NCI-H146 treated with DMSO at 0.1 percent for 48 hours (cell line): ENCODE data around the gene ANKRD11.
"Not testable (repeated sequence)": the region's sequence is repeated elsewhere in the genome, so short reads cannot be mapped to it uniquely, and the experiment has no call there.

Experiments used
- DNase-seq: peaks from one replicate; lab custom pipeline; 2025; ENCODE audit not compliant: unreplicated experiment; lab: John Stamatoyannopoulos, UW

ANKRD11 gene

DNA sequence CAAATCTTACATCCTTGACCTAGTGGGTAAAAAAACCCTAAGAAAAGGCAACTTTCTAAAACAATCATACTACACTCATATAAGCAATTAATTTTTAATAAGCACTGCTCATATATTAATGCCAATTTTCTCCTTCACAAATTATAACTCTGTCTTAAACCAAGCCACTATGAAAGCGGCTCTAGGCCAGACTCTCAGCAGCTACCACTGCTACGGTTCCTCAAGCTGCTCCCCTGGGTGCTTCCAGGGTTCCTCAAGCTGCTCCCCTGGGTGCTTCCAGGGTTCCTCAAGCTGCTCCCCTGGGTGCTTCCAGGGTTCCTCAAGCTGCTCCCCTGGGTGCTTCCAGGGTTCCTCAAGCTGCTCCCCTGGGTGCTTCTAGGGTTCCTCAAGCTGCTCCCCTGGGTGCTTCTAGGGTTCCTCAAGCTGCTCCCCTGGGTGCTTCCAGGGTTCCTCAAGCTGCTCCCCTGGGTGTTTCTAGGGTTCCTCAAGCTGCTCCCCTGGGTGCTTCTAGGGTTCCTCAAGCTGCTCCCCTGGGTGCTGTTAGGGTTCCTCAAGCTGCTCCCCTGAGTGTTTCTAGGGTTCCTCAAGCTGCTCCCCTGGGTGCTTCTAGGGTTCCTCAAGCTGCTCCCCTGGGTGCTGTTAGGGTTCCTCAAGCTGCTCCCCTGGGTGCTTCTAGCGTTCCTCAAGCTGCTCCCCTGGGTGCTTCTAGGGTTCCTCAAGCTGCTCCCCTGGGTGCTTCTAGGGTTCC is 35.8 kb downstream of the ANKRD11 start:
- DNase-seq: not testable (repeated sequence)

DNA sequence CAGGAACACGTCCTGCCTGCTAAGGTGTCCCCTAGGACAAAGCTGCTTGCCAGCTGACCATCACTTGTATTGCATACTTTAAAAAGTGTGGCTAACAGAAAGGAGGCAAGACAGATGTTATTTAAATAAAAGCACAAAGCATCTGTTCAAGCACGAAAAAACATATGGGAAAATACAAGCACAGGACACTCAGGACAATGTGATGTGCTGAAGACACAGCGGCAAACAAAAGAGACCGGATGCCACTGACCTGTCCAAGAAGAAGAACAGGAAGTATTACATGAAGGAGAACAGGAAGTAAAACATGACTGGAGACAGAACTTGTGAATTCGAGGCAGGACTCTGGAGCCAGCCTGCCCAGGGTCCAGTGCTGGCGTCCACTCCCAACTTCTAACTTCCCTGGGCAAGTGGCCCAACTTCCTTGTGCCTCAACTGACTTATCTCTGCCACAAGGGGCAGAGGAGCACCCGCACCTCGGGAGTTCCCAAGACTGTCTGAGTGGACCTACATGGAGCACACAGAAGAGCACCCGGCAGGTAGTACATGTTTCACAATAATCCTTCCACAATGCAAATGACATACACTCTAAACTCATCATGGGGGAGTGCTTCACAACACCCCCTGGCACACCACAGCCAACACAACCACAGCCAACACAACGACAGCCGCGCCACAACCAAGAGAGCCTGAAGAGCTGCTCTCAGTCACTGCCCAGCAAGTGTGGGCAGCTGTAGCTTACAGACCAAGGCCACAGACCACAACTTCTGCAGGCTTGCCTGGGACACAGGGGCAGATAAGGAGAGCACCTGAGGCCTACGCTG is 36.6 kb downstream of the ANKRD11 start:
- DNase-seq: no peak

DNA sequence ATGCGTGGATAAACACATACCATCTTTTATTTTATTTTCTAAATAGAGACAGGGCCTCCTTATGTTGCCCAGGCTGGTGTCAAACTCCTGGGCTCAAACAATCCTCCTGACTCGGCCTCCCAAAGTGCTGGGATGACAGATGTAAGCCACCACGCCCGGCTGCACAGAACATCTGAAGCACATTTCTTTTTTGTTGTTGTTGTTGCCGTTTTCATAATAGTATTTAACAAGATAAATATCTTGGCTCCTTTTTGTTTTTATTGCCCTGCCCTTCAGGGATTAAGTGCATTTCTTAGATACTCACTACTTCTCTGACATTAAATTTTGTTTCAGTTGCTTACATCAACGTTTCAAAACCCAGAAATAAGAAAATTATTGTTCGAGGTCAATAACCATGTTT is 37.4 kb downstream of the ANKRD11 start:
- no peak for DNase-seq

DNA sequence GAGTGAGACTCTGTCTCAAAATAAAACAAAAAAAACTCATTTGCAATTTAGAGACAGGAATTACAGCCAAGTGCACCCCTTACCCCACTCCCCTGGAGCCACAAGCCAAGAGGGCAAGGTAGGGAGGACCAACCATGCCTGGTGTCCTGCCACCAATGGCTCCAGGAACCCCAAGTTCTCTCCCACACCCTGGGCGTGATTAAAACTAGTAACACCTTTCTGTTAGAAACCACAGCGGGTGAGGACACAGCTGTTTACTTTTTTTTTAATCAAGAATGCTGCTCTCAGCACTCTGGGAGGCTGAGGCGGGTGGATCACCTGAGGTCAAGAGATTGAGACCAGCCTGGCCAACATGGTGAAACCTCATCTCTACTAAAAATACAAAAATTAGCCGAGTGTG is 38.1 kb downstream of the ANKRD11 start:
- no peak for DNase-seq

DNA sequence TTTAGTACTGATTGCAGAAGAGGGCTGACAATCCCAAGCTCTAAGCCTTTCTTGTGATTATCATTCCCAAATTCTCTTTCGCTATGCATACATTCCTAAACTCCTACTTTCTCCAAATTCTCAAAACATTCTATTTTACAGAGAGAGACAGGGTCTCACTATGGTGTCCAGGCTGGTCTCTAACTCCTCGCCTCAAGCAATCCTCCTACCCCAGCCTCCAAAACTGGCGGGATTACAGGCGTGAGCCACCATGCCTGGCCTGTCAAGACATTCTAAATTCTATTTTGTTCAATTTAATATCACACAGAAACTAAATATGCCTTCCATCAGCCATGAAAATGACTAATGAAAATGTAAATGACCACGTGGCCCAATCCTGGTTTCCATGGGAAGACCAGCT is 39.8 kb downstream of the ANKRD11 start:
- no peak for DNase-seq

DNA sequence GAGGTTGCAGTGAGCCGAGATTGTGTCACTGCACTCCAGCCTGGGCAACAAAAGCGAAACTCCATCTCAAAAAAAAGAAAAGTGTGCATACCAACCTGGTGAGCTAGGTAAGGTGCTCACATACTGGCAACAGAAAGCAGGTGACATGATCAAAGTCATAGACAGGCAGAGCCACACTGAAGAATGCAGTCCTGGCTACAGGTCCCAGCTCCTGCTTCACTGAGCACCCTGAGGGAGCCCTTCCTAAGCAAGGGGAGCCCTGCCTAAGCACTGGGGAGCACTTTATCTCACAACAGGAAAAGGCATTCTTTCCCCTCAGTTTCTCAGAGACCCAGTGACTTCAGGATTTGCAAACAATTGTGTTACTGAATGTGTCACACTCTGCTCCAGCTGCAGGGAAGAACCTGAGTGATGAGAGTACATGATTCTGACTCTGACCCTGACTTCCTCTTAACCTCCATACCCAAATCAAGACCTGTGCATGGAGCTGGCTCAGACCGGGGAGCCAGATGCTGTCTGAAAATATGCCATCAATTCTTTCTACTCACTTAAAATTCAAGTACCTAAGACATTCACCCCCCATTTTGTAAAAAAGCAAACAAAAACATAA is 40.5 kb downstream of the ANKRD11 start:
- DNase-seq: no peak

DNA sequence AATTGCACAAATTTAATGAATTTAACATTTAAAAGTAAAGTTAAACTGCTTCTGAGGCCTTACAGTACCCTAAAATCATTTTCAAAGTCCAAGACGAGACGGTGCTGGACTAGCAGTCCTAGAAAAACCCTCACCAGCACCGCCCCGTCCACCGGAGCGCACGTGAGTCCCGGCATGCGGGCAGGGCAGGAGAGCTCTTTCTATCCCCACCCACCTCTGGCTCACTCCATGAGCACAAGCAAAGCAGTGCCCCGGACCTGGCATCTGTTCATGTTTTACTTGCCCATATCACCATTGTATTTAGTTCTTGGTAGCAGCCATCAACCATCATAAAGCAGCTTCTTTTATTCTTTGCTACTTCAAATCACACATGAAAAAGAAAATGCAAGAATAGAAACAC is 41.7 kb downstream of the ANKRD11 start:
- no peak for DNase-seq

DNA sequence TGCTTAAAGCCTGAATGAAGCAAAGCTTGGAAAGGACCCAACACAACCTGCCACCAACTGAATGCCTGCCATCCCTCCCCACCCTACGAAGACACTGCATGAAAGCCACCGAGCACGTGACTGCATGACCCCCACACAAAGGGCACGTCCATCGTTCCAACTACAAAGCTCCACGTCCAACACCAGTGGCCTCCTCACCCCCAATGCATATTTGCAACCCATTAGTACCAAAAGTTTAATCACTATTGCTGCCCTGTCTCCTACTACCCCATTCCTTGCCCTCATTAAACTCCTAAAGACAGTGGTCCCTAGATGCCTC is 43.4 kb downstream of the ANKRD11 start:
- no peak for DNase-seq

DNA sequence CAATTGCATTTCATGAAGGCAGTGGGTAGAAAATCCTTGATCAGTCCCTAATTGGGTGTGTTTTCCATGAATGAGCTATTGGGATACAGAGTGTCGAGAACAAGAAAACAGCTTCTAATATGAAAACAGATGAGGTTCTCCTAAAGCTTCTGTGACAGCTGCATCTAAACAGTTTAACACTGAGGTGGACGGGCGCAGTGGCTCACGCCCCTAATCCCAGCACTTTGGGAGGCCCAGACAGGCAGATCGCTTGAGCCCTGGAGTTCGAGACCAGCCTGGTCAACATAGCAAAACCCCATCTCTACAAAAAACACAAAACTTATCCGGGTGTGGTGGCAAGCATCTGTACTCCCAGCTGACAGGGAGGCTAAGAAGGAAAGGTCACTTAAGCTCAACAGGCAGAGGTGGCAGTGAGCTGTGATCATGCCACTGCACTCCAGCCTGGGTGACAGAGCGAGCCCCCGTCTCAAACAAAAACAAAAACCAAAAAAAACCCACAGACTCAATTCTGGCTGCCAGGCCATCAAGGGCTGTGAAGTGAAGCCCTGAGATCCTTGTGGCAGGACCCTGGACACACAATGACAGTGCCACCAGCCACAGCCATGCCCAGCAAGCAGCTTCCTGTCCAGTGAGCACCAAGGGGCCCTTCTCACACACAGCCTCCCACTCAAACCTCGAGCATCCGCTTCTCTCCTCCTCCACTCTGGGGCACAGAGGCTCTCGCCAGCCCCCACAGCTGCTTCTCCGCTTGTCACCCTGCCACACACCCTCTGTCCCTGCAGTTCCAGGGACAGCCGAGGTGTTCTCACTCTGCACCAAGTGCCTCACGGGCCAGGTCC is 44.0 kb downstream of the ANKRD11 start:
- no peak for DNase-seq

DNA sequence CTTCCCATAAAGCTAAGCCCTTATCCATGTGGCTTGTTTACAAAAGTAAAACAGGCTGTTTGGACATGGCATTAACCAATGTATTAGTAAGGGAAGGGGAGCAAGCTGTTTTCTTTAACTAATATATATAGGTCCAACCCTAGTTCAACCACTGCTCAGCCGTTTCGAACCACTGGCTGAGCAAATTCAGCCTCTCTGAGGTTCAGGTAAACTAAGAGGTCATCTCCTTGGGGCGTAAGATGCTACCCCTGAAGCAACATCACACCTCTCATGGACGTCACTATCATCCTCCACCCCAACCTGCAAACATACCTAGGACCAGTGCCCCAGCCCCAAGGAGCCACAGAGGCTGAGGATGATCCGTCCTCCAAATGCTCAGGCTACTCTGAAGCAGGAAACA is 45.2 kb downstream of the ANKRD11 start:
- no peak for DNase-seq

DNA sequence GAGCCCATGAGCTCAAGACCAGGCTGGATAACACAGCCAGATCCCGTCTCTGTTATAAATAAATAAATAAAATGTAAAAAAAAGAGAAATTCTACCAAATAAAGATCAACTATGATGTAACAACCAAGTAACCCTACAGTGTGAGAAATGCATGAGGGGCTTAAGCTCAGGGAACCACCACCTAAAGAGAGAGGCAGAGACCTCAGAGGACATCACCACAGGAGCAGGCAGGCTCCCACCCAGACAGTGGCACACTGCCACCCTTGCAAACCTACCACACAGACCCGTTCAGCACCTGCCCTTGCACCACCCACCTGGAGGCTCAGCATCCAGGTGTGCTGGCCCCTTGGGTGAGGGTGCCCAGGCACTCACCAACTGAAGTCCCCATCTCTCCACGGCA is 45.6 kb downstream of the ANKRD11 start:
- no peak for DNase-seq

DNA sequence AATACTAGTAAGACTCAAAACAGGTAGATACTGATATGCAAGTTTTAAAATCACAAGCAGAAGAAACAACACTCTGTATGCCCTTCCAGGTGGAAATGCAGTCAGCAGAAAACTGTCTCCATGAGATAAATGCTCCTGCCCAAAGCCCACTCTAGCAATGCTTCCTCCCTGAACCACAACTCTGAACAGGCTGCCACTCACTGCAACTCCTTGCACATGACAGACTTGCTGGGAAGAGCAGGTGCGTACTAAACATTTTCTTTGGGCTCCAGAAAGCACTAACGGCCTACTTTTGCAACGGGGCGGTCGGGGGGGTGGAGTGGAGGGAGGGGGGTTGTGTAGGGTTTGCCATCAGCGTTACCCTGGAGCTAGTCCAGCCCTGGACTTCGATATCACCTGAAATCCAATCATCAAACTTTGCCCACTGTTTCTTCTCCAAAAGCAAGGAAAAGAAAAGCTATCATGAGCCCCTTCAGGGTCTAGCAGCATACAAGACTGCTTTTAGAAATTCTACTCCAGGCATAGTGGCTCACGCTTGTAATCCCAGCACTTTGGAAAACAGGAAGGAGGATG is 46.1 kb downstream of the ANKRD11 start:
- no peak for DNase-seq

DNA sequence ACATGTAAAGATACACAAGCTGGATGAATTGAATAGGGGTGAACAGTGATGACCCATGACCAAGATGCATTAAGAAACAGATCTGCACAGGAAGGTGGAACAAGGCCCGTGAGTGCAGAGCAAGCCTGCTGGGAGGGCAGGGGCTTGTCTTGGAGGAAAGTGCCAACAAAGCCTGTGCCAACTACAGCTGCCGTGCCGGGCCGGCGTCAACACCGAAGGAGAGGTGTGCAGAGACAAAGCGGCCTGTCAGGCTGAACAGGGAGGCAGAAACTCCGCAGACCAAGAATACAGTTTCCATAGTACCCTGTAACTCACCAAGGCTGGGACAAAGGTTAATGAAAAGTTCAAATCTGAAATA is 46.7 kb downstream of the ANKRD11 start:
- no peak for DNase-seq

DNA sequence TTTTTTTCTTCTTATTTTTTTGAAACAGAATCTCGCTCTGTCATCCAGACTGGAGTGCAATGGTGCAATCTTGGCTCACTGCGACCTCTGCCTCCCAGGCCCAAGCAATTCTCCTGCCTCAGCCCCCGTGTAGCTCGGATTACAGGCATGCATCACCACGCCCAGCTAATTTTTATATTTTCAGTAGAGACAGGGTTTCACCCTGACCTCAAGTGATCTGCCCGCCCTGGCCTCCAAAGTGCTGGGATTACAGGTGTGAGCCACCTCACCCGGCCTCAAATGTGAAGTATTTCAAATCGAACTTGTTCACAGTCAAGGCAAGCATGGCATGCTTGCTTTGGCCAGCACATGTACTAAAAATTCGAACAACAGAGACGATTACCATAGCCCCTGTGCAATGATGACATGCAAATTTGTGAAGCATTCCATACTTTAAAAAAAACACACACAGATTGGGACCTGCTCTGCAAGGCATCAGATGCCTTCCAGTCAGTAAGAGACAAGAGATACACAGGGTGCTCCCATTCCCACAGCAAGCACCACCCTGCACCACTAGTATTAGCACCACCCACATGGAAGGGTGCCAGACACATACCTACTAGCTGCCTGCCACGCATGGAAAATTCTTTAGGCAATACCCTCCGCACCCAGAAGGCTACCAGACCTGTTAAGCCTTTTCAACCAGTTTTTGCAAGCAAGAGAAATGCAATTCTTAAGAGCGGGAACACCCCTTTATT is 47.2 kb downstream of the ANKRD11 start:
- no peak for DNase-seq

DNA sequence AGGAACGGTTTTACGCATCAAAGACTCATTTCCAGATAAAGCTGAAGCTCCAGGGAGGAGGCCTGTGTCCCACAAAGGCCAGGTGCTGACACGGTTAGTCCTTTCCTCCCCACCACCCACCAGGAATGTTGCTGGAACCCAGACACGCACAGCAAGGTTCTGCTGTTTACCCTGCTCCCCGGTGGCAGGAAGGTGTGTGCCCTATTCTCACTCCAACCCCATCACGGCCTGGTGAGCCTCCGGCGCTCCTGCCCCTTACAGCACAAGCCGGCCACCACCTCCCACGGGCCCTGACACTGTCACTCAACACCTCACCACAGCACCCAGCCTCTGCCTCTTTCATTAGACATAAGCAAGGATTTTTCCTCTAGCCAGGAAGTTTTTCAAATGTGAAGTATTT is 47.8 kb downstream of the ANKRD11 start:
- DNase-seq: no peak

DNA sequence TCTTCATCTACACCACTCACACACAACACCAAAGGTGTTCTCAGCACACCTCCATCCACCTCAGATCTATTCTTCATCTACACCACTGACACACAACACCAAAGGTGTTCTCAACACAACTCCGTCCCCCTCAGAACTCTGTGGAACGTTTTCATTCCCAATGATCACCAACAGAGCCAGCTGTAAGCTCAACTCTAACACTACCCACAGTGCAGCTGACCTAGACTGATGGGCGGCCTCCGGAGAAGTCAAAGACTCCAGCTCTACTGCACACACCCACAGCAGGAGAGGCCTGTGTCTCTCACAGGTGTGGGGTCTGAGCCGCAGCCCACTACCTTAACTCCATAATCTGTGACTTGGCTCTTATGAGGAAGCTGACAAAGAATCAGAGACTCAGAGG is 50.7 kb downstream of the ANKRD11 start:
- DNase-seq: no peak

DNA sequence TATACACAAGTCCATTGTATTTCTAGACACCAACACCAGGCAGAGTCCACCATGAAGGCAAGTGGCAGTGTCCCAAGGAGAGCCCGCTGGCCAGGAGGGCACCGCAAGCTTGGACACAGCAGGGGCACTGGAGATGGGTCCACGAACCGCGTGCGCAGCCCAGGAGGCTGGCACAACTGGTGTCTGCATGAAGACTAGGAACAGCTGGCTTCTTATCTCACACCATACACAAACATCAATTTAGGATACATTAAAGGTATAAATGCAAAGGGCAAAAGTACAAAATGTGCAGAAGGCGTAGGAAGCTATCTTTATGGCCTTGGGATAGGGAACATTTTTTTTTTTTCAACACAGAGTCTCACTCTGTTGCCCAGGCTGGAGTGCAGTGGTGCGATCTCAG is 52.4 kb downstream of the ANKRD11 start:
- no peak for DNase-seq

DNA sequence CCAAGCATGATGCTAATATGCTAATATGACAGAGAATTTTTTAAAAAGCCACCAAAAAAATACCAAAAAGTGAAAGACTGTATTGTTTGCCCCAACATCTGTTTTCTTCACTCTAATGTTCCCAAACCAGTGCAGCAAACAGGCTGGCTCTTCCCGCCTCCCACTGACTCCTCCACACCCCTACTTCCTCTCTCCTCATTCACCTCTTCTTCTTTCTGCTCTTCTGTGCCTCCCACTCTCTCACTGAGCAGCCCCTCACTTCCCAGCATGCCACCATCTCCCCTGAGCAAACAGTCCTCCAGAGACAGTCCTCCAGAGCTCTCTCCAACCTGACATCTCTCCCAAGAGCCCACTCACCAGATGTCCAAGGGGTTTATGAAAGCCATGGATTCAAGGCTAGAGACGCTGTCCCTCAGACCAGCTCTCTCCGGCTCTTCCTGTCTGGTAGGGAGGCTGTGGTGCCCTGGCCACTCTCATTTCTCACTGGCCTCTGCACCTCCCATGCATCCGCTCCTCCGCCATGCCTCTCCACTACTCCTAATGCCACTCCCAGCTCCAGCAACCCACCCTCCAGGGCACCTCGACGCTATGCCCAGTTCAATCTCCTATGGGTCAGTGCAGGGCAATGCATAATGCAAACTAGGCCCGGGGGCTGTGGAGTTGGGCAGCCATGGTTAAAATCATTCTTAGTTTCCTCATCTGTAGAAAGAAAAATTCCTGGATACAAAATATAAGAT is 52.9 kb downstream of the ANKRD11 start:
- no peak for DNase-seq

DNA sequence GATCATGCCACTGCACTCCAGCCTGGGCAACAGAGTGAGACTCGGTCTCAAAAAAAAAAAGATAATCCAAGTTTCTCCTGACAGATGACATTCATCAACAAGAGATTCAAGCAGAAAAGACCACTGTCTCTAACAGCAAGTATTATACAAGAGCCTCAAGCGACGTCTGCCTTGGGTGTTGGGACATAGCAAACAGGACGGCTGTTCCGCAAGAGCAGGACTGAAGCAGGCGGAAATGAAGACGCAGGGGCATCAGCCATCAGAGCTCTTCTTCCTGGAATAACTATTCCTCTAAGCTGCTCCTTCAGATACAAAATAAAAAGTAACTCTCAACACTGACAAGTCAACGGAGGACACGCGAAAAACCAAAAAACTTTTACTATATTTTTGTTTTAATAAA is 54.0 kb downstream of the ANKRD11 start:
- DNase-seq: no peak

DNA sequence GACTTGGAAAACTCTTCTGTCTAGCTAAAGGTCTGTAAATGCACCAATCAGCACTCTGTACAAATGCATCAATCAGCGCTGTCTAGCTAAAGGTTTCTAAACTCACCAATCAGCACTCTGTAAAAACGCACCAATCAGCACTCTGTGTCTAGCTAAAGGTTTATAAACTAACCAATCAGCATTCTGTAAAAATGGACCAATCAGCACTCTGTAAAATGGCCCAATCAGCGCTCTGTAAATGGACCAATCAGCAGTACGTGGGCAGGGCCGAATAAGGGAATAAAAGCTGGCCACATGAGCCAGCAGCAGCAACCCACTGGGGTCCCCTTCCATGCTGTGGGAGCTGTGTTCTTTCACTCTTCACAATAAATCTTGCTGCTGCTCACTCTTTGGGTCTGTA is 55.3 kb downstream of the ANKRD11 start:
- not testable (repeated sequence) for DNase-seq
